ENCODE data around the gene CLIP1. TPM values are rescaled to one million over a fixed set of nuclear protein-coding genes. Genes with fewer than 3 reads are reported as not detected.
A peak's percentile ranks its signal among the peaks of the same experiment; 100 is the strongest.

The CLIP1 gene
- total and polyA plus RNA-seq, 2 of the 13 experiments (the other 11 are each of a cell fraction or from before 2014, with no cell fraction given) = 28.9 to 43.7 TPM

- TF ChIP-seq MLXIP (CRISPR knock-in tag; IDR thresholded peaks at IDR 0.05; ENCODE audit: borderline replicate concordance) = no peak
- peak; percentile 98 for TF ChIP-seq NR2F6 (IDR thresholded peaks at IDR 0.05)
- TF ChIP-seq NR2F6 (CRISPR knock-in tag; IDR thresholded peaks at IDR 0.05) = peak; percentile 98
- TF ChIP-seq NR2C2 (CRISPR knock-in tag; IDR thresholded peaks at IDR 0.05; ENCODE audit: borderline replicate concordance) = peak; percentile 72; the same call in 1 of the 2 replicates
- TF ChIP-seq GPN1 (CRISPR knock-in tag; IDR thresholded peaks at IDR 0.05; ENCODE audit: borderline replicate concordance) = no peak
- no peak for TF ChIP-seq NCOA1 (CRISPR knock-in tag; IDR thresholded peaks at IDR 0.05)
- no peak for TF ChIP-seq AKNA (CRISPR knock-in tag; IDR thresholded peaks at IDR 0.05; ENCODE audit: borderline replicate concordance)
- no peak for TF ChIP-seq KAT8 (CRISPR knock-in tag; IDR thresholded peaks at IDR 0.05)
- TF ChIP-seq ZKSCAN1 (IDR thresholded peaks at IDR 0.05; ENCODE audit: low read length) = no peak
- no peak for TF ChIP-seq HHEX (CRISPR knock-in tag; IDR thresholded peaks at IDR 0.05)
- peak; percentile 70 for TF ChIP-seq CTCF (CRISPR knock-in tag; IDR thresholded peaks at IDR 0.05)
- no peak for TF ChIP-seq JUNB (CRISPR knock-in tag; IDR thresholded peaks at IDR 0.05; ENCODE audit: borderline replicate concordance)
- no peak for TF ChIP-seq ZNF614 (CRISPR knock-in tag; IDR thresholded peaks at IDR 0.05; ENCODE audit: borderline replicate concordance)
- TF ChIP-seq ESRRA (CRISPR knock-in tag; IDR thresholded peaks at IDR 0.05; ENCODE audit: low read depth) = no peak
- no peak for TF ChIP-seq ZNF784 (CRISPR knock-in tag; IDR thresholded peaks at IDR 0.05; ENCODE audit: borderline replicate concordance)
- no peak for TF ChIP-seq ZNF280B (CRISPR knock-in tag; IDR thresholded peaks at IDR 0.05; ENCODE audit: borderline replicate concordance)
- TF ChIP-seq SRSF9 (IDR thresholded peaks at IDR 0.05; ENCODE audit: borderline replicate concordance, insufficient read depth, low read depth, low read length, poor library complexity, severe bottlenecking) = no peak
Measured at GRCh38 chr12:122306407-122306806, 116.1 kb downstream of the CLIP1 start (continued).
